ENCODE data around the gene TEDC2. TPM values are rescaled to one million over a fixed set of nuclear protein-coding genes. Genes with fewer than 3 reads are reported as not detected.

The TEDC2 gene
- polyA plus RNA-seq, 2 donors: 3.7 to 6.0 TPM

GRCh38 chr16:2482249-2482648 lies 22.3 kb downstream of the TEDC2 start:
- Histone ChIP-seq H3K27ac (ENCODE audit: low read depth in 2 of 2, low read length in 1 of 2) (peak overlapping the region in 1 of 2 donors; percentile 29), H3K27me3 (ENCODE audit: control insufficient read depth in 1 of 2, insufficient read depth in 2 of 2, low read length in 2 of 2) (no peaks in the 10 kb centered on the region), H3K36me3 (ENCODE audit: control insufficient read depth in 2 of 2, insufficient read depth in 2 of 2, low read length in 1 of 2) (no peaks in the 10 kb centered on the region), H3K4me3 (ENCODE audit: low read depth in 1 of 2, low read length in 2 of 2) (no peak overlapping the region), H3K4me1 (ENCODE audit: control insufficient read depth in 2 of 2, insufficient read depth in 2 of 2, low read length in 1 of 2) (peaks cover 0 to 8% of the 10 kb centered on the region in 2 donors), H3K9me3 (ENCODE audit: control insufficient read depth in 2 of 2, insufficient read depth in 1 of 2, low read depth in 1 of 2, low read length in 1 of 2) (no peaks in the 10 kb centered on the region)
- 76% methylated on average over 13 of the region's 13 CpGs for WGBS, 2 donors

- peak overlapping the region in 1 of 2 donors; percentile 14 for H3K4me3 ChIP-seq (ENCODE audit: low read depth in 1 of 2, low read length in 2 of 2)
- H3K27me3 ChIP-seq (ENCODE audit: control insufficient read depth in 1 of 2, insufficient read depth in 2 of 2, low read length in 2 of 2): no peaks in the 10 kb centered on the region
- 55 to 59% methylated on average over 31 to 32 of the region's 32 CpGs for WGBS, 2 donors
- no peaks in the 10 kb centered on the region for H3K9me3 ChIP-seq (ENCODE audit: control insufficient read depth in 2 of 2, insufficient read depth in 1 of 2, low read depth in 1 of 2, low read length in 1 of 2)
- H3K27ac ChIP-seq (ENCODE audit: low read depth in 2 of 2, low read length in 1 of 2): peak overlapping the region; percentile 54 to 59
- no peaks in the 10 kb centered on the region for H3K36me3 ChIP-seq (ENCODE audit: control insufficient read depth in 2 of 2, insufficient read depth in 2 of 2, low read length in 1 of 2)
- peaks cover 0 to 8% of the 10 kb centered on the region in 2 donors for H3K4me1 ChIP-seq (ENCODE audit: control insufficient read depth in 2 of 2, insufficient read depth in 2 of 2, low read length in 1 of 2)
Measured at GRCh38 chr16:2482708-2483534, 23.0 kb downstream of the TEDC2 start.

GRCh38 chr16:2483939-2484897 lies 24.3 kb downstream of the TEDC2 start:
- Histone ChIP-seq H3K9me3 (ENCODE audit: control insufficient read depth in 2 of 2, insufficient read depth in 1 of 2, low read depth in 1 of 2, low read length in 1 of 2) (no peaks in the 10 kb centered on the region), H3K36me3 (ENCODE audit: control insufficient read depth in 2 of 2, insufficient read depth in 2 of 2, low read length in 1 of 2) (no peaks in the 10 kb centered on the region), H3K4me3 (ENCODE audit: low read depth in 1 of 2, low read length in 2 of 2) (no peak overlapping the region), H3K4me1 (ENCODE audit: control insufficient read depth in 2 of 2, insufficient read depth in 2 of 2, low read length in 1 of 2) (peaks cover 0 to 8% of the 10 kb centered on the region in 2 donors), H3K27me3 (ENCODE audit: control insufficient read depth in 1 of 2, insufficient read depth in 2 of 2, low read length in 2 of 2) (no peaks in the 10 kb centered on the region), H3K27ac (ENCODE audit: low read depth in 2 of 2, low read length in 1 of 2) (no peak overlapping the region)
- WGBS, 2 donors: 84 to 88% methylated on average over 16 of the region's 16 CpGs

GRCh38 chr16:2484898-2485508 lies 25.1 kb downstream of the TEDC2 start:
- Histone ChIP-seq H3K4me1 (ENCODE audit: control insufficient read depth in 2 of 2, insufficient read depth in 2 of 2, low read length in 1 of 2) (peaks cover 0 to 8% of the 10 kb centered on the region in 2 donors), H3K27ac (ENCODE audit: low read depth in 2 of 2, low read length in 1 of 2) (no peak overlapping the region), H3K9me3 (ENCODE audit: control insufficient read depth in 2 of 2, insufficient read depth in 1 of 2, low read depth in 1 of 2, low read length in 1 of 2) (no peaks in the 10 kb centered on the region), H3K4me3 (ENCODE audit: low read depth in 1 of 2, low read length in 2 of 2) (no peak overlapping the region), H3K27me3 (ENCODE audit: control insufficient read depth in 1 of 2, insufficient read depth in 2 of 2, low read length in 2 of 2) (no peaks in the 10 kb centered on the region), H3K36me3 (ENCODE audit: control insufficient read depth in 2 of 2, insufficient read depth in 2 of 2, low read length in 1 of 2) (no peaks in the 10 kb centered on the region)
- WGBS, 2 donors: 84 to 85% methylated on average over 13 of the region's 13 CpGs

GRCh38 chr16:2485811-2486507 lies 26.1 kb downstream of the TEDC2 start:
- WGBS, 2 donors: 65 to 77% methylated on average over 33 of the region's 33 CpGs
- H3K36me3 ChIP-seq (ENCODE audit: control insufficient read depth in 2 of 2, insufficient read depth in 2 of 2, low read length in 1 of 2): no peaks in the 10 kb centered on the region
- peaks cover 0 to 5% of the 10 kb centered on the region in 2 donors for H3K4me1 ChIP-seq (ENCODE audit: control insufficient read depth in 2 of 2, insufficient read depth in 2 of 2, low read length in 1 of 2)
- H3K27ac ChIP-seq (ENCODE audit: low read depth in 2 of 2, low read length in 1 of 2): no peak overlapping the region
- H3K4me3 ChIP-seq (ENCODE audit: low read depth in 1 of 2, low read length in 2 of 2): no peak overlapping the region
- H3K9me3 ChIP-seq (ENCODE audit: control insufficient read depth in 2 of 2, insufficient read depth in 1 of 2, low read depth in 1 of 2, low read length in 1 of 2): no peaks in the 10 kb centered on the region
- no peaks in the 10 kb centered on the region for H3K27me3 ChIP-seq (ENCODE audit: control insufficient read depth in 1 of 2, insufficient read depth in 2 of 2, low read length in 2 of 2)

GRCh38 chr16:2486645-2487516 lies 27.0 kb downstream of the TEDC2 start:
- H3K4me1 ChIP-seq (ENCODE audit: control insufficient read depth in 2 of 2, insufficient read depth in 2 of 2, low read length in 1 of 2): peaks cover 0 to 5% of the 10 kb centered on the region in 2 donors
- no peak overlapping the region for H3K27ac ChIP-seq (ENCODE audit: low read depth in 2 of 2, low read length in 1 of 2)
- WGBS, 2 donors: 52 to 54% methylated on average over 29 of the region's 29 CpGs

GRCh38 chr16:2487517-2487842 lies 27.6 kb downstream of the TEDC2 start:
- Histone ChIP-seq H3K27me3 (ENCODE audit: control insufficient read depth in 1 of 2, insufficient read depth in 2 of 2, low read length in 2 of 2) (no peaks in the 10 kb centered on the region), H3K27ac (ENCODE audit: low read depth in 2 of 2, low read length in 1 of 2) (no peak overlapping the region), H3K36me3 (ENCODE audit: control insufficient read depth in 2 of 2, insufficient read depth in 2 of 2, low read length in 1 of 2) (no peaks in the 10 kb centered on the region), H3K4me1 (ENCODE audit: control insufficient read depth in 2 of 2, insufficient read depth in 2 of 2, low read length in 1 of 2) (peaks cover 0 to 5% of the 10 kb centered on the region in 2 donors), H3K9me3 (ENCODE audit: control insufficient read depth in 2 of 2, insufficient read depth in 1 of 2, low read depth in 1 of 2, low read length in 1 of 2) (no peaks in the 10 kb centered on the region), H3K4me3 (ENCODE audit: low read depth in 1 of 2, low read length in 2 of 2) (no peak overlapping the region)
- 63 to 65% methylated on average over 8 of the region's 8 CpGs for WGBS, 2 donors

More at GRCh38 chr16:2486645-2487516, 27.0 kb downstream of the TEDC2 start:
- no peaks in the 10 kb centered on the region for H3K27me3 ChIP-seq (ENCODE audit: control insufficient read depth in 1 of 2, insufficient read depth in 2 of 2, low read length in 2 of 2)
- no peaks in the 10 kb centered on the region for H3K9me3 ChIP-seq (ENCODE audit: control insufficient read depth in 2 of 2, insufficient read depth in 1 of 2, low read depth in 1 of 2, low read length in 1 of 2)
- H3K4me3 ChIP-seq (ENCODE audit: low read depth in 1 of 2, low read length in 2 of 2): no peak overlapping the region
- H3K36me3 ChIP-seq (ENCODE audit: control insufficient read depth in 2 of 2, insufficient read depth in 2 of 2, low read length in 1 of 2): no peaks in the 10 kb centered on the region

- Histone ChIP-seq H3K4me3 (ENCODE audit: low read depth in 1 of 2, low read length in 2 of 2) (no peak overlapping the region), H3K4me1 (ENCODE audit: control insufficient read depth in 2 of 2, insufficient read depth in 2 of 2, low read length in 1 of 2) (peaks cover 0 to 5% of the 10 kb centered on the region in 2 donors), H3K27ac (ENCODE audit: low read depth in 2 of 2, low read length in 1 of 2) (no peak overlapping the region), H3K27me3 (ENCODE audit: control insufficient read depth in 1 of 2, insufficient read depth in 2 of 2, low read length in 2 of 2) (no peaks in the 10 kb centered on the region), H3K36me3 (ENCODE audit: control insufficient read depth in 2 of 2, insufficient read depth in 2 of 2, low read length in 1 of 2) (no peaks in the 10 kb centered on the region), H3K9me3 (ENCODE audit: control insufficient read depth in 2 of 2, insufficient read depth in 1 of 2, low read depth in 1 of 2, low read length in 1 of 2) (no peaks in the 10 kb centered on the region)
- 79 to 81% methylated on average over 15 of the region's 15 CpGs for WGBS, 2 donors
Measured at GRCh38 chr16:2487903-2488531, 28.1 kb downstream of the TEDC2 start.
